CD4-positive, alpha-beta memory T cell (primary cell): ENCODE results near the gene TRIM66. TPM values are rescaled to one million over a fixed set of nuclear protein-coding genes. Genes with fewer than 3 reads are reported as not detected.

Experiments used
- CTCF ChIA-PET: fragments of 350-600 bp; sonication (Branson Sonifier 250); formaldehyde crosslinking; loops from one replicate; lab custom pipeline; 2021; ENCODE audit warnings: inconsistent platforms; ENCODE audit not compliant: partially characterized antibody; lab: Charles Lee
- POLR2A ChIA-PET: fragments of 350-600 bp; sonication (Branson Sonifier 250); formaldehyde crosslinking; loops from one replicate; lab custom pipeline; 2021; ENCODE audit not compliant: partially characterized antibody; lab: Charles Lee
- DNase-seq, 5 donors: peaks; one replicate each; pipeline versions ENCODE4 v3.0.0 to v3.0.0-alpha.2; 2020 to 2022; ENCODE audit warnings: mixed read lengths in 1 of 5
- H3K27ac ChIP-seq: one replicate; pipeline ENCODE4 v1.7.0; 2013; ENCODE audit warnings: low read depth, low read length
- H3K27me3 ChIP-seq: 2 replicates; pipeline ENCODE4 v1.7.0; 2013; ENCODE audit warnings: mild to moderate bottlenecking, low read length, moderate library complexity; ENCODE audit not compliant: insufficient read depth
- H3K36me3 ChIP-seq: 2 replicates; pipeline ENCODE4 v1.7.0; 2013; ENCODE audit warnings: mild to moderate bottlenecking, low read length, moderate library complexity; ENCODE audit not compliant: insufficient read depth
- H3K4me1 ChIP-seq: 2 replicates; pipeline ENCODE4 v1.7.0; 2013; ENCODE audit warnings: mild to moderate bottlenecking, low read length, moderate library complexity; ENCODE audit not compliant: insufficient read depth
- H3K4me3 ChIP-seq, 2 donors: one replicate each; pipeline ENCODE4 v1.7.0; 2013; ENCODE audit warnings: low read length in 2 of 2, mild to moderate bottlenecking in 1 of 2
- H3K9me3 ChIP-seq, 2 donors: one replicate each; pipeline ENCODE4 v1.7.0; 2013; ENCODE audit warnings: low read length in 2 of 2, control low read depth in 1 of 2; ENCODE audit not compliant: control insufficient read depth in 1 of 2
- H3K27ac Mint-ChIP-seq, 7 donors: one replicate each; pipeline ENCODE4 v1.8.0; 2020 to 2021; ENCODE audit warnings: mixed read lengths in 7 of 7, mild to moderate bottlenecking in 6 of 7, inconsistent platforms in 3 of 7, moderate library complexity in 3 of 7
- H3K27me3 Mint-ChIP-seq, 2 donors: one replicate each; pipeline ENCODE4 v1.8.0; 2020 to 2021; ENCODE audit warnings: mixed read lengths in 2 of 2
- H3K36me3 Mint-ChIP-seq, 2 donors: one replicate each; pipeline ENCODE4 v1.8.0; 2020 to 2021; ENCODE audit warnings: mixed read lengths in 2 of 2, inconsistent platforms in 1 of 2, mild to moderate bottlenecking in 1 of 2
- H3K4me1 Mint-ChIP-seq, 4 donors: one replicate each; pipeline ENCODE4 v1.8.0; 2020 to 2021; ENCODE audit warnings: mixed read lengths in 4 of 4, mild to moderate bottlenecking in 1 of 4
- H3K4me3 Mint-ChIP-seq, 8 donors: one replicate each; pipeline ENCODE4 v1.8.0; 2020 to 2021; ENCODE audit warnings: mixed read lengths in 8 of 8, mild to moderate bottlenecking in 7 of 8, moderate library complexity in 6 of 8, inconsistent platforms in 3 of 8
- H3K9me3 Mint-ChIP-seq, 8 donors: one replicate each; pipeline ENCODE4 v1.8.0; 2020 to 2021; ENCODE audit warnings: mixed read lengths in 8 of 8, mild to moderate bottlenecking in 5 of 8, inconsistent platforms in 3 of 8, moderate library complexity in 1 of 8
- intact Hi-C: fragments of 100-400 bp; cut with micrococcal nuclease; formaldehyde crosslinking; loops from one replicate; pipeline ENCODE4 v1.15.1; 2023
- polyA plus RNA-seq, 2 donors: library from polyadenylated mRNA; unstranded; fragments of 300-500 nt; fragmentation: Illumina TruSeq; gene quantifications; one replicate each; pipeline ENCODE4 v1.2.3, GENCODE V29; 2021
- total RNA-seq, 2 experiments: library from RNA; stranded (reverse); gene quantifications; one replicate each; pipeline ENCODE4 v1.2.3, GENCODE V29; 2021

Gene TRIM66
- total and polyA plus RNA-seq, 4 experiments from 2014 or later: 0.67 to 31.3 (median 25.0) TPM; not detected in 1

GRCh38 chr11:8689726-8690255, 7.3 kb upstream of the TRIM66 start:
- peaks cover 21 to 46% (median 33%) of the 10 kb centered on the region in 4 donors for H3K4me1 Mint-ChIP-seq
- Histone ChIP-seq H3K9me3 (no peaks in the 10 kb centered on the region), H3K27me3 (no peaks in the 10 kb centered on the region), H3K4me1 (peaks cover 25% of the 10 kb centered on the region), H3K27ac (peak overlapping the region; percentile 74), H3K4me3 (peak overlapping the region in 1 of 2 donors; percentile 86), H3K36me3 (peaks cover 13% of the 10 kb centered on the region)
- DNase-seq: no peak
- H3K27me3 Mint-ChIP-seq: no peaks in the 10 kb centered on the region
- intact Hi-C loops: loop anchor here (2.0 to 10.0 kb wide), 3 partner anchors 675 to 1165 kb away; partner anchors contain the start of gene EIF3F
- peak overlapping the region; percentile 94 to 98 (median 97) for H3K4me3 Mint-ChIP-seq
- H3K27ac Mint-ChIP-seq: peak overlapping the region; percentile 95 to 99 (median 97)
- peaks cover 0 to 2% (median 0%) of the 10 kb centered on the region in 8 donors for H3K9me3 Mint-ChIP-seq
- H3K36me3 Mint-ChIP-seq: peaks cover 16 to 38% of the 10 kb centered on the region in 2 donors
- CTCF ChIA-PET: no interaction called here
- POLR2A ChIA-PET: interaction anchor here (1.7 kb wide), 1 partner anchor 275 kb away, joined by 8 read pairs; no protein-coding TSS in a partner anchor

- Histone ChIP-seq H3K27me3 (no peaks in the 10 kb centered on the region), H3K4me1 (peaks cover 36% of the 10 kb centered on the region), H3K36me3 (peaks cover 22% of the 10 kb centered on the region), H3K9me3 (no peaks in the 10 kb centered on the region), H3K4me3 (peak overlapping the region; percentile 86 to 96), H3K27ac (peak overlapping the region; percentile 74)
- Mint-ChIP-seq H3K9me3 (peaks cover 0 to 2% (median 0%) of the 10 kb centered on the region in 8 donors), H3K4me1 (peaks cover 31 to 57% (median 43%) of the 10 kb centered on the region in 4 donors), H3K4me3 (peak overlapping the region; percentile 94 to 98 (median 97)), H3K27ac (peak overlapping the region; percentile 95 to 99 (median 97)), H3K36me3 (peaks cover 25 to 49% of the 10 kb centered on the region in 2 donors), H3K27me3 (no peaks in the 10 kb centered on the region)
- CTCF ChIA-PET: interaction anchor here (1.3 to 1.5 kb wide), 2 partner anchors 10 to 702 kb away, joined by 4 to 5 read pairs; partner anchors contain the start of gene EIF3F
- DNase-seq: peak; percentile 60 to 82 (median 68)
- POLR2A ChIA-PET: interaction anchor here (0.7 to 1.7 kb wide), 12 partner anchors 9 to 772 kb away, joined by 3 to 8 read pairs (median 4); partner anchors contain the start of genes AKIP1, EIF3F and ZNF143
- intact Hi-C loops: loop anchor here (1.0 to 10.0 kb wide), 4 partner anchors 449 to 1164 kb away; partner anchors contain the start of gene EIF3F
Measured at GRCh38 chr11:8688414-8689362, 6.2 kb upstream of the TRIM66 start.

GRCh38 chr11:8686325-8686724, 3.9 kb upstream of the TRIM66 start:
- H3K27ac ChIP-seq: no peak overlapping the region
- ChIA-PET CTCF (no interaction called here), POLR2A (no interaction called here)
- peaks cover 37 to 81% (median 54%) of the 10 kb centered on the region in 4 donors for H3K4me1 Mint-ChIP-seq
- intact Hi-C loops: loop anchor here (10.0 kb wide), 2 partner anchors 672 to 1162 kb away; no protein-coding TSS in a partner anchor
- peaks cover 48% of the 10 kb centered on the region for H3K4me1 ChIP-seq
- peaks cover 0 to 2% (median 0%) of the 10 kb centered on the region in 8 donors for H3K9me3 Mint-ChIP-seq
- H3K27ac Mint-ChIP-seq: peak overlapping the region in 3 of 7 donors; percentile 48 to 98 (median 66)
- H3K27me3 ChIP-seq: no peaks in the 10 kb centered on the region
- H3K36me3 ChIP-seq: peaks cover 22% of the 10 kb centered on the region
- H3K27me3 Mint-ChIP-seq: no peaks in the 10 kb centered on the region
- peak overlapping the region in 1 of 8 donors; percentile 52 for H3K4me3 Mint-ChIP-seq
- H3K4me3 ChIP-seq: no peak overlapping the region
- DNase-seq: no peak
- no peaks in the 10 kb centered on the region for H3K9me3 ChIP-seq
- peaks cover 29 to 70% of the 10 kb centered on the region in 2 donors for H3K36me3 Mint-ChIP-seq

GRCh38 chr11:8685820-8686219, 3.4 kb upstream of the TRIM66 start:
- H3K36me3 ChIP-seq: peaks cover 22% of the 10 kb centered on the region
- no peak overlapping the region for H3K4me3 ChIP-seq
- Mint-ChIP-seq H3K4me3 (peak overlapping the region in 3 of 8 donors; percentile 1 to 99 (median 25)), H3K9me3 (peaks cover 0 to 2% (median 0%) of the 10 kb centered on the region in 8 donors), H3K36me3 (peaks cover 29 to 71% of the 10 kb centered on the region in 2 donors), H3K27me3 (no peaks in the 10 kb centered on the region), H3K27ac (peak overlapping the region in 6 of 7 donors; percentile 48 to 99 (median 98)), H3K4me1 (peaks cover 38 to 84% (median 57%) of the 10 kb centered on the region in 4 donors)
- H3K9me3 ChIP-seq: no peaks in the 10 kb centered on the region
- ChIA-PET POLR2A (no interaction called here), CTCF (no interaction called here)
- intact Hi-C loops: loop anchor here (10.0 kb wide), 2 partner anchors 671 to 1161 kb away; no protein-coding TSS in a partner anchor
- no peak for DNase-seq
- H3K4me1 ChIP-seq: peaks cover 50% of the 10 kb centered on the region
- no peak overlapping the region for H3K27ac ChIP-seq
- no peaks in the 10 kb centered on the region for H3K27me3 ChIP-seq

- Mint-ChIP-seq H3K4me3 (peak overlapping the region in 4 of 8 donors; percentile 32 to 99 (median 42)), H3K27me3 (no peaks in the 10 kb centered on the region), H3K27ac (peak overlapping the region; percentile 67 to 99 (median 97)), H3K9me3 (peaks cover 0 to 2% (median 0%) of the 10 kb centered on the region in 8 donors), H3K4me1 (peaks cover 43 to 89% (median 61%) of the 10 kb centered on the region in 4 donors), H3K36me3 (peaks cover 32 to 75% of the 10 kb centered on the region in 2 donors)
- Histone ChIP-seq H3K27ac (peak overlapping the region; percentile 96), H3K9me3 (no peaks in the 10 kb centered on the region), H3K4me3 (no peak overlapping the region), H3K4me1 (peaks cover 50% of the 10 kb centered on the region), H3K27me3 (no peaks in the 10 kb centered on the region), H3K36me3 (peaks cover 22% of the 10 kb centered on the region)
- no peak for DNase-seq
- CTCF ChIA-PET: no interaction called here
- POLR2A ChIA-PET: interaction anchor here (1.0 kb wide), 1 partner anchor 11 kb away, joined by 3 read pairs; no protein-coding TSS in a partner anchor
- intact Hi-C loops: loop anchor here (10.0 kb wide), 2 partner anchors 671 to 1161 kb away; no protein-coding TSS in a partner anchor
Measured at GRCh38 chr11:8685306-8685705, 2.8 kb upstream of the TRIM66 start.

- Mint-ChIP-seq H3K36me3 (peaks cover 34 to 79% of the 10 kb centered on the region in 2 donors), H3K9me3 (peaks cover 0 to 2% (median 0%) of the 10 kb centered on the region in 8 donors), H3K4me1 (peaks cover 43 to 90% (median 58%) of the 10 kb centered on the region in 4 donors), H3K27ac (peak overlapping the region; percentile 88 to 99 (median 98)), H3K27me3 (no peaks in the 10 kb centered on the region), H3K4me3 (peak overlapping the region; percentile 89 to 99 (median 96))
- DNase-seq: no peak
- H3K36me3 ChIP-seq: peaks cover 22% of the 10 kb centered on the region
- POLR2A ChIA-PET: interaction anchor here (1.0 to 2.8 kb wide), 2 partner anchors 8 to 11 kb away, joined by 3 to 10 read pairs; no protein-coding TSS in a partner anchor
- H3K9me3 ChIP-seq: no peaks in the 10 kb centered on the region
- CTCF ChIA-PET: no interaction called here
- peak overlapping the region; percentile 96 for H3K27ac ChIP-seq
- no peaks in the 10 kb centered on the region for H3K27me3 ChIP-seq
- intact Hi-C loops: loop anchor here (5.0 to 10.0 kb wide), 4 partner anchors 670 to 1618 kb away; no protein-coding TSS in a partner anchor
- H3K4me1 ChIP-seq: peaks cover 47% of the 10 kb centered on the region
- peak overlapping the region; percentile 61 to 87 for H3K4me3 ChIP-seq
Measured at GRCh38 chr11:8684600-8685290, 2.3 kb upstream of the TRIM66 start.
